Progenitor cell of endocrine pancreas (in vitro differentiated cells): ENCODE results near the gene TIRAP. TPM values are rescaled to one million over a fixed set of nuclear protein-coding genes. Genes with fewer than 3 reads are reported as not detected.

Experiments used
- DNase-seq: peaks from one replicate; pipeline ENCODE4 v3.0.0; 2021; ENCODE audit warnings: low spot score; ENCODE audit not compliant: unreplicated experiment
- H3K27ac Mint-ChIP-seq: 2 replicates; pipeline ENCODE4 v1.8.0; 2021; ENCODE audit warnings: mild to moderate bottlenecking, moderate library complexity, mixed read lengths
- H3K27me3 Mint-ChIP-seq: 2 replicates; pipeline ENCODE4 v1.8.0; 2021; ENCODE audit warnings: mixed read lengths
- H3K36me3 Mint-ChIP-seq: 2 replicates; pipeline ENCODE4 v1.8.0; 2022; ENCODE audit warnings: mixed read lengths; ENCODE audit not compliant: insufficient read depth
- H3K4me1 Mint-ChIP-seq: 2 replicates; pipeline ENCODE4 v1.8.0; 2021; ENCODE audit warnings: low read depth, mixed read lengths
- H3K4me3 Mint-ChIP-seq: 2 replicates; pipeline ENCODE4 v1.8.0; 2021; ENCODE audit warnings: low read depth, mild to moderate bottlenecking, moderate library complexity, mixed read lengths
- H3K9me3 Mint-ChIP-seq: 2 replicates; pipeline ENCODE4 v1.8.0; 2021; ENCODE audit warnings: low read depth, mixed read lengths
- CTCF ChIP-seq: fragments of 200-600 bp; sonication (generic); IDR thresholded peaks from one replicate; pipeline ENCODE4 v1.5.0; 2021; ENCODE audit warnings: antibody characterized with exemption, mild to moderate bottlenecking; ENCODE audit not compliant: unreplicated experiment
- total RNA-seq: library from RNA; stranded (reverse); gene quantifications from 2 replicates; pipeline ENCODE4 v1.2.1, GENCODE V29; 2021

The TIRAP gene
- total RNA-seq, 1 donor from 2014 or later: 12.8 TPM

GRCh38 chr11:126334659-126335462 lies 52.0 kb downstream of the TIRAP start:
- H3K4me3 Mint-ChIP-seq: no peak overlapping the region
- TF ChIP-seq CTCF: no peak
- no peaks in the 10 kb centered on the region for H3K9me3 Mint-ChIP-seq
- no peak for DNase-seq
- peaks cover 6% of the 10 kb centered on the region for H3K36me3 Mint-ChIP-seq
- H3K4me1 Mint-ChIP-seq: peaks cover 11% of the 10 kb centered on the region
- H3K27ac Mint-ChIP-seq: no peak overlapping the region
- H3K27me3 Mint-ChIP-seq: no peaks in the 10 kb centered on the region

GRCh38 chr11:126335463-126335760 lies 52.5 kb downstream of the TIRAP start:
- H3K27me3 Mint-ChIP-seq: no peaks in the 10 kb centered on the region
- no peaks in the 10 kb centered on the region for H3K9me3 Mint-ChIP-seq

GRCh38 chr11:126336138-126336541 lies 53.2 kb downstream of the TIRAP start:
- H3K27ac Mint-ChIP-seq: peak overlapping the region; percentile 42
- DNase-seq: no peak
- no peak for TF ChIP-seq CTCF
- peaks cover 12% of the 10 kb centered on the region for H3K4me1 Mint-ChIP-seq
- no peak overlapping the region for H3K4me3 Mint-ChIP-seq
- peaks cover 7% of the 10 kb centered on the region for H3K36me3 Mint-ChIP-seq
- no peaks in the 10 kb centered on the region for H3K27me3 Mint-ChIP-seq
- H3K9me3 Mint-ChIP-seq: no peaks in the 10 kb centered on the region

More at GRCh38 chr11:126335463-126335760, 52.5 kb downstream of the TIRAP start:
- DNase-seq: no peak
- no peak overlapping the region for H3K4me3 Mint-ChIP-seq
- peaks cover 12% of the 10 kb centered on the region for H3K4me1 Mint-ChIP-seq
- no peak overlapping the region for H3K27ac Mint-ChIP-seq
- H3K36me3 Mint-ChIP-seq: peaks cover 6% of the 10 kb centered on the region
- TF ChIP-seq CTCF: no peak

- H3K36me3 Mint-ChIP-seq: peaks cover 9% of the 10 kb centered on the region
- H3K27ac Mint-ChIP-seq: peak overlapping the region; percentile 42
- no peak for DNase-seq
- H3K27me3 Mint-ChIP-seq: no peaks in the 10 kb centered on the region
- H3K4me3 Mint-ChIP-seq: no peak overlapping the region
- no peaks in the 10 kb centered on the region for H3K9me3 Mint-ChIP-seq
- no peak for TF ChIP-seq CTCF
- H3K4me1 Mint-ChIP-seq: peaks cover 12% of the 10 kb centered on the region
These were observed 53.8 kb downstream of the TIRAP start for GRCh38 chr11:126336671-126337101.

GRCh38 chr11:126337126-126337473 lies 54.2 kb downstream of the TIRAP start:
- no peaks in the 10 kb centered on the region for H3K27me3 Mint-ChIP-seq
- H3K27ac Mint-ChIP-seq: no peak overlapping the region
- TF ChIP-seq CTCF: no peak
- H3K36me3 Mint-ChIP-seq: peaks cover 10% of the 10 kb centered on the region
- no peaks in the 10 kb centered on the region for H3K9me3 Mint-ChIP-seq
- no peak for DNase-seq
- peaks cover 12% of the 10 kb centered on the region for H3K4me1 Mint-ChIP-seq
- H3K4me3 Mint-ChIP-seq: no peak overlapping the region
